Fibroblast of skin of right biceps (primary cell): ENCODE data around the gene LIAS.
"Not testable (repeated sequence)": the region's sequence is repeated elsewhere in the genome, so short reads cannot be mapped to it uniquely, and the experiment has no call there.

Experiments
- DNase-seq: peaks from one replicate; pipeline ENCODE4 v3.0.0-alpha.2; 2013

Gene LIAS

DNA sequence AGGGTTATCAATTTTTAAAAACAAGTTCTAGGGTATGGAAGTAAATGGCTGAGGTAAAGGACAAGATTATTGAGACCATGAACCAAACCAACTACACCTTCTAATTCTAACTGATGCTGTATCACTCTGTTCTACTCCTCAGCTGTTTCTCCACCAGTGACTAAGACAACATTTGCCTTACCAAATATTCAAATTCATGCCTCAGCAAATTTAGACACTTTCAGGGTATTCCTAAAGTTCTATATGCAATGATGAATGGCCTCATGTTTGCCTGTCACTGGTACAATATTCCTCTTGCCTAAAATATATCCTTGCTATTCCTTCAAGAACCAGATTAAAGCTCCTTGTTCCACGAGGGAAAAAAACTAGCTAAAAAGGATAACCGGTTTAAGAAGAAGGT, 5.1 kb upstream of the LIAS start:
- no peak for DNase-seq

DNA sequence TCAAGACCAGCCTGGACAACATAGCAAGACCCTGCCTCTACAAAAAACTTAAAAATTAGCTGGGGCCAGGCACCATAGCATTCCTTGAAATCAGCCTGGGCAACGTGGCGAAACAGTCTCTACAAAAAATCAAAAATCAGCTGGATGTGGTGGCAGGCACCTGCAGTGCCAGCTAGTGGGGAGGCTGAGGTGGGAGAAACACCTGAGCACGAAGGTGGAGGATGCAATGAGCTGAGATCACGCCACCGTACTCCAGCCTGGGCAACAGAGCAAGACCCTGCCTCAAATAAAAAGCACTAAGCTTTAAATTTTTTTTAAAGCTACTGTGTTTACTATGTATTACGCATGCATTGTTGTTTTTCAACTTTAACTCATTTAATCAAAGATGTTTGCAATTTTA, 3.4 kb upstream of the LIAS start:
- DNase-seq, result no peak

DNA sequence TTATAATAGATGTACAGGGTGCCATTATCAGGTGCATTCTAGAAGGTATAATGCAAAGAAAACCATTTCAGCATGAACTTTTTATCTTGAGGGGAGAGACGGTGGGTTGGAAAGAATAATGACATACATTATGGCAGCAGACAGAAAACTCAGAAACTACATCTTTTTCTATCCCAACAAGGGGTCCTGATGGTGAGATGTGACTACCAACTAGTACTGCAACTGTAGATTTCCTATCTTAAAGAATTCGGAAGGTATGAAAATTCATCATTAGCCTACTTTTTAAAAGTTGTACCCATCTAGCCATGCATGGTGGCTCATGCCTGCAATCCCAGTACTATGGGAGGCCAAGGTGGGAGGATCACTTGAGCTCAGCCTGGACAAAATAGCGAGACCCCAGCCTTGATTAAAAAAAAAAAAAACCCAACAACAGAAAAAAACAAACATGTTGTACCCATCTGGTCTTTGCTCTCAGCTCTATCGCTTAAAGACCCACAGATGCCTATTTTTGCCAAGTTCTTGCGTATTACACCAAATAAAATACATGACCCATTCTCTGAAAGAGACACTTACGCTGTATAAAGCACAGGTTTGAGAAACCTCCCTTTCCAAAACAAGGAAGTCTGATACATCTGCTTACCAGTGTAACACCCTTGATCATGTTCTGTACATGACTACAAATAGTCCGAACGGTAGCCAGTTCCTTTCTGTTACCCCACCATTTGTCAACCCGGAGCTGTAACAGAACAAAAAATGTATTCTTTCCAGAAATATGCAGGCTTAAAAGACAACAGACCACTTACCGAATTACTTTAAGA, 1.7 kb upstream of the LIAS start:
- DNase-seq, result no peak

DNA sequence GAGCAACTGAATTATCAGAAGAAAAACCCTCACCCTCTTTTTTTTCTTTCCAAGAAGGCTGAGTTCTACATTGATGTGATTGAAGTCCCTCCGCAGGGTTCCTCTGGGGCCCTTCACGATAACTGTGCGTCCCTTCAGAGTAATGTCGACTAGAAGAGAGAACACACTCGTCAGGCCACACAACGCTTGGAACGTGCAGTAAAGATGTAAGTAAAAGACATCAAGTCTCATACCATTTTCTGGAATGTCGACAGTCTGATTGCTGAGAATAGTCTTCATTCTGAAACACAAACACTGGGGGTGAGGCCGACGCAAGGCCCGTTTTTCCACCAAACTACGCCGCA, 723 bp upstream of the LIAS start:
- DNase-seq, result not testable (repeated sequence)

DNA sequence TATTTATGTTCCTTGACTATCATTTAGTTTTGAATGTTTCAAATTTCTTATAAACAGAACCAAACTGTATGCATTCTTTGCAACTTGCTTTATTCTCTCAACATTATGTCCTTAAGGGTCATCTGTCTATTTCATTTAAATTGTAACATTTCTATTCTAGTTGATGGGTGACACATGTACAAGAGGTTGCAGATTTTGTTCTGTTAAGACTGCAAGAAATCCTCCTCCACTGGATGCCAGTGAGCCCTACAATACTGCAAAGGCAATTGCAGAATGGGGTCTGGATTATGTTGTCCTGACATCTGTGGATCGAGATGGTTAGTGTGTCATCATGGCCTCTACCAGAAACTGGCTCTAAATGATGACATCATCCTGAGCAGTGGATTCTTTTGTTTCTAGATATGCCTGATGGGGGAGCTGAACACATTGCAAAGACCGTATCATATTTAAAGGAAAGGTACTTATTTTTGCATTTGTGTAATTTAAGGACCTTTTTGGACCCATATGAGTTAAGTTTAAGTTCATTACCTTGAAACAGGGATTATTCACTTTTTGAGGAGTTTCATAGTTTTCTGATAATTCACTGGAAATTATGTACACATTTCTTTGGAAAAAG, 6.1 kb downstream of the LIAS start:
- peak; percentile 85 for DNase-seq

DNA sequence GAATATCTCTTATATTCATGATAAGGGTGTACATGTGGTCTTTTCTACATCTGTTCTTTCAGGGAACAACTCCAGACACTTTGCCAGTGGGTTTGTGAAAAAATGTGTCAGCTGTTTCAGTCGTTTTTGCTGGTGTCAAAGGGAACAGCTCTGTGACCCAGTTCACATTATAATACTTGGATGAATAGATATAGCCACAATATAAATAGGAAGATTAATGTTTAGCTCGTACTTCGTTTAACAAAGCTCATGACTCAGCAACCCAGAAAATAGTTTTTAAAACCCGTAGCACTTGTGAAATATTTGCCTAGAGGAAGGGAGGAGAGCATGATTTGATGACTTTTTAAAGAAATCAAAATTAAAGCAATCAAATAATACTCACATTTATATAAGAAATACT, 7.9 kb downstream of the LIAS start:
- no peak for DNase-seq

DNA sequence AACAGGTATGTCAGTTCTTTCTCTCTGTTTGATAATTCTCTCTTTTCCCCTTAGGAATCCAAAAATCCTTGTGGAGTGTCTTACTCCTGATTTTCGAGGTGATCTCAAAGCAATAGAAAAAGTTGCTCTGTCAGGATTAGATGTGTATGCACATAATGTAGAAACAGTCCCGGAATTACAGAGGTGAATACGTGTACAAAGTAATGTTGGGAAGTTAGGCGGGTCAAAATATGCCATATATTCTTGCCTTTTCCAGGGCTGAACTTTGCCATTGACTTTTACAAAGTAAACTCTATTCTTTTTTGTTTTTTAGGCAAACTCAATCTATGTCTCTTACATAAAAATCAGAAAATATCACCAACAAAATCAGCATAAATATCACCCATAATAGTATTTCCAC, 8.6 kb downstream of the LIAS start:
- DNase-seq, result no peak

DNA sequence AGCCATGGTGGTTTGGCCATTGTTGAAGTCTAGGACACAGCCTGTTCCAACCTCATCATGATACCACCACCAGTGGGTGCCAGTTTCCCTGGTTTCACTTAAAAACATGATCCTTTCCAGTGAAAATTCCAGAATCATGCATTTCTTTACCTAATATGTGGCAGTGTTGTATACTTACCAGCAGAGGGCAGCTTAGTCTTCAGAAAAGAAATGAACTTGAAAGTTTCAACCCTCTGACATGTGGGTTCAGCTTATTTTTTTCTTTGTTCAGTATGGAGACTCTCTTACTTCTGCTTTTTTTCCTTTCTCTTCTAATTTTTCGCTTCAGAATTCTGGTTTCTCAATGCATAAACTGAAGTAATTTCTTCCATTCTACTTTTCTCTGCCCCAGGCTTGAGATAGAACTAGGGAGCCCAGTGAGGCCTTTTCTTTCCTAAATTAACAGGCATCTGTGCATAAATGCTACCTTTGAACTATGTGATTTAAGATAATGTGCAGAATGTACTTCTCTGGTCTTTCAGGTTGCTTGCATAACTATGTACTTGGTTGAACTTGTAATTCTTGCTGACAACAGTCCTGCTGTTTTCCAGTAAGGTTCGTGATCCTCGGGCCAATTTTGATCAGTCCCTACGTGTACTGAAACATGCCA, 10.7 kb downstream of the LIAS start:
- DNase-seq, result peak; percentile 86

DNA sequence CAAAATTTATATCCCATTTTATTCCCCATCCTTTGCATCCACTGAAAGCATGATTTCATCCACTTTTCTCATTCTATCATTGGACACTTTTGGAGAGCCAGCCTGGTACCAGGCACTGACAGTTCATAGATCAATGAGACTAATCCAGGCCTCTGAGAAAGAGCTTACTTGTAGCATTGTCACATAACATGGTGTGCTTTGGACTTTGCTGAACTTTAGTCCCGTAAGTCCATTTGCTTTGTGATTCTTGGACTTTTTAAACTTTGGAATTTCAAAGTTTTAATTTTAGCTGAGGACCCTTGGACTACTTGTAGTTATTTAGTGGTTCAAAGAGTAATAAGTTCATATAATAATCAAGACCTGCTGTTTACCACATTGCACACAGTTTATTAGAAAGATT, 11.5 kb downstream of the LIAS start:
- DNase-seq, result no peak

DNA sequence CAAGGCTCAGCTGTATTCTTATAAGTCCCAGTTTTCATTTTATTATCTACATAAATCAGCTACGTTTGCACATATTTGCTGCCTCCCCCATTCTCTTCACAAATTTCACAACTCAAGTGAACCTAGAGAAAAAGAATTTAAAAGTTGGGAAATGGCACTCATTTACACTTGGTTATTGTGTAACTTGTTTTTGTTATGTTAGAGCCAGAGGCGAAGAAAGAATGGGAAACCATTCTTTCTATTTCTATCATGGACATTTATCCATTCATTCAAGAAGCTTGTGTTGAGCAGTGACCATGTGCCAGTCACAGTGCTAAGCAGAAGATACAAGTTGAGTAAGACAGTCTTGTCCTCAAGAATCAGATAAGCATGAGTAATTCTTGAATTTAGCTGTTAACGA, 13.5 kb downstream of the LIAS start:
- no peak for DNase-seq

DNA sequence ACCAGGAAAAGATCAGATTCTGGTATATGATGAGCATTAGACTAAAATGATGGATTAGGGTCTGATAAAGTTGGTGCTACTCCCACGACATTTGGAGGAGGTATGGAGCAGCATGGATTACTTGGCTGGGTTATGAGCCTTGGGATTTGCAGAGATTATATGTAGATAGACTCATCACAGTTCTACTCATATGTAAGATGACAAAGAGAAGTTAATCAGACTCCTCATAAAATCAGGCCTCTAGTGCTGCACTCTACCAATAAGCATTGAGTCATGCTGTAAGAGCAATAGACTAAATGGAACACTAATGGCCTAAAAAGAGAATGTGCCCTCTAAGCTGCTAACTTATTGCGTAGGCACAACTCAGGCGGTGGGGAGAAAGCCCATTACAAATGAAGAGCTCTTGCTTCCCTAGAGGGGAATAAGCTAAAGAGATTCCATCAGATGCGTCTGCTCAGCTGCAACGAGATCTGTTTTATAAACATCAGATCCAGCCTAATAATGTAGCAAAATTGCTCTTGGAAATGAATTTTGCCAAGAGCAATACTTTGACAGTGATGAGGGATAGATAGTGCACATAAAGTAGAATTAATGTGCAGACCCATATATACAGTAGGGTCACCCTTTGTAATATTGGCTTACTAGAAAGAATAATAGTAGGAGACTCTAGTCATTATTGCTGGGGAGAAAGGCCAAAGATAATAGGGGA, 17.5 kb downstream of the LIAS start:
- no peak for DNase-seq

DNA sequence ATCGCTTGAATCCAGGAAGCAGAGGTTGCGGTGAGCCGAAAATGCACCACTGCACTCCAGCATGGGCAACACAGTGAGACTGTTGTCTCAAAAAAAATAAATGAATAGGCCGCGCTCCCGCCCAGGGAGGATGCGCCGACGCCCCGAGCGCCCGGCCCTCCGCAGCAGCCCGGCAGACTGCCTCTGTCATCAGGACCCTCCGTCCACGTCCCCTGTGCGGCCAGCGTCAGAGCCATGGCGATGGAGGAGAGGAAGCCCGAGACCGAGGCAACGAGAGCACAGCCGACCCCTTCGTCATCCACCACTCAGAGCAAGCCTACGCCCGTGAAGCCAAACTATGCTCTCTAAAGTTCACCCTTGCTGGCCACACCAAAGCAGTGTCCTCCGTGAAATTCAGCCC, 21.4 kb downstream of the LIAS start:
- no peak for DNase-seq

DNA sequence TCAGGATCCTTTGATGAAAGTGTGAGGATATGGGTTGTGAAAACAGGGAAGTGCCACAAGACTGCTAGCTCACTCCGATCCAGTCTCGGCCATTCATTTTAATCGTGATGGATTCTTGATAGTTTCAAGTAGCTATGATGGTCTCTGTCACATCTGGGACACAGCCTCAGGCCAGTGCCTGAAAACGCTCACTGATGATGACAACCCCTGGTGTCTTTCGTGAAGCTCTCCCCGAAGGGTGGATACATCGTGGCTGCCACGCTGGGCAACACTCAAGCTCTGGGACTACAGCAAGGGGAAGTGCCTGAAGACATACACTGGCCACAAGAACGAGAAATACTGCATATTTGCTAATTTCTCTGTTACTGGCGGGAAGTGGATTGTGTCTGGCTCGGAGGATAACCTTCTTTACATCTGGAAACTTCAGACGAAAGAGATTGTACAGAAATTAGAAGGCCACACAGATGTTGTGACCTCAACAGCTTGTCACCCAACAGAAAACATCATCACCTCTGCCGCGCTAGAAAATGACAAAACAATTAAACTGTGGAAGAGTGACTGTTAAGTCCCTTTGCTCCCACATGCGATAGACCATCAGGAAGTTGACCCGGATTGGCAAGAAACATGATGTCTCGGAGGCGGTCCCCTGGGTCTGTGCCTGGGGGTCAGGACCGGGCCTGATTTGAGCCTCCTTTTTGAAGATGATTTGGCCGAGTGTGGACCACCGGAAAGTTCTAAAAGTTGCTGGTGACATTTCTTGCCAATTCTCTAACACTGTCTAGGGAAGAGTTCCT, 22.2 kb downstream of the LIAS start:
- DNase-seq, result no peak

DNA sequence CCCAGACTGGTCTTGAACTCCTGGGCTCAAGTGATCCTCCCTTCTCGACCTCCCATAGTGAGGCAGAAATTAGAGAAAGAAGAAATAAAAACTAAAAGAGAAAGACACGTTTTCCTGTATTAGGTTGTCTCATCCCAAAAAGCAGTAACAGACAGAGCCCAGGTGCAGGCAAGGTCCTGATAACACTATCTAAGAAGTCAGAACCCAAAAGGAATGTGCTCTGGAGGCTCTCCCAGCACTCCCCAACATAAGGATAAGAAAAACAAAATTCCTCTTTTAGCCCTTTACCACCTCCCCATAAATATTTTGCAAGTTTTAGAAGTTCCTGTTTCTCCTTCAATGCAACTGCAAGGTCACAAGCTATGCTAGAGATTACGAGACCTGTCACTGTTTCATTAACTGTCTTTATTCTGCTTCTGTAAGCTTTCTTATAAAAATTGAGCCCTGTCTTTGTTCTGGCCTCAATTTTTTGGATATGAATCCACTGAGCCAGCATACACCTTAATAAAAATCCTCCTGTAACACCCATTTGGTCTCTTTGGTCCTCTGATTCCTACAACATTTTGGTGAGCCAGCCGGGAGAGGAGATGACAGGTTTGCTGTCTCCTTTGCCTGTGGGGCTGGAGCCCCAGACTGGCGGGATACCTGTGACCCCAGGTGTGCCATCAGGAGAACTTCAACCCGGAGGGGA, 25.9 kb downstream of the LIAS start:
- DNase-seq, result no peak

DNA sequence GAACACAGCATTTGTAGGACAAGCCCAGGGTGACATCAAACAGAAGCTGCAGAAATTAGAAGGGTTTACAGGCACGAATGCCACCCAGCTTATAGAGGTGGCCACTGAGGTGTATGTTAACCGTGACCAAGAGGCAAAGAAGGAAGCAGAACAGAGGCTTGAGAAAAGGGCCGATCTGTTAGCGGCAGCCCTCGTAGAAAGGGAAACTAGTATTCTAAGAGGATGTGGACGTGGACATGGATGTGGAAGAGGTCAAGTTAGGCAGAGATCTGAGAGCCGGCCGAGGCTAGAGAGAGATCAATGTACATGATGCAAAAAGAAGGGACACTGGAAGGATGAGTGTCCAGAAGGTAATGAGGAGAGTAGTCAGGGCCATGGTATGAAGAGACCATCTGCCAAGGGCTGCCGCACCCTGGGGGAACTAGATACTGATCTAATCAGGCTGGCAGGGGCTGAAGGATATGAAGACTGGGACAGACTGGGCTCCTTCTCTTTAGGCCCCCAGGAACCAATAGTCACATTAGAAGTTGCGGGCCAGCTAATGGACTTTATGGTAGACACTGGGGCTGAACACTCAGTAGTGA, 27.5 kb downstream of the LIAS start:
- no peak for DNase-seq

DNA sequence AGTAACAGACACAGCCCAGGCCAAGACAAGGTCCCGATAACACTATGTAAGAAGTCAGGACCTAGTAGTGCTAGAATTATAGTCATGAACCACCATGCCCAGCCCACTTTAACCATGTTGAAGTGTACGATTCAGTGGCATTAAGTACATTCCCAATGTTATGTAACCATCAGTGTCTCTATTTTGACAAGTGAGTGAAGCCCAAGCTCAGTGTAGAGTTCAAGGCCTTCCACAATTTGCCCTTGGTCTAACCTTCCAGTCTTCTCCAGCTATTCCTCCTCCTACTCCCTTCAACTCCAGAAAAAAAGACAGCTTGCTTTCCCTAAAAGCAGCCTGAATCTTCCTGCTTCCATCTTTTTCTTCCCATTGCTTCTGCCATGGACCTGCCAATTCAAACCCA, 31.5 kb downstream of the LIAS start:
- DNase-seq, result no peak

DNA sequence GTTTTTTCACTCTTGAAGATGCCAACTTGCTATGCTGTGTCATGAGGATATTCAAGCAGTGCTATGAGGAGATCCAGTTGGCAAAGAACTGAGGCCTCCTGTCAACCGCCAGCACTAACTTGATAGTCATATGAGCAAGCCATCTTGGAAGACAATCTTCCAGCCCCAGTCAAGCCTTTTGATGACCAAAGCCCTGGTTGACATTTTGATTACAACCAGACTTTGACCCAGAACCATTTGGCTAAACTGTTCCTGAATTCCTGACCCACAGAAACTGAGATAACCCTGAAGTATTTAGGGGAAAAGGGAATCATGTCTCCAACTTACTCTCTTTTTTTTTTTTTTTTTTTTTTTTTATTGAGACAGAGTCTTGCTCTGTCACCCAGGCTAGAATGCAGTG, 35.5 kb downstream of the LIAS start:
- DNase-seq, result no peak

DNA sequence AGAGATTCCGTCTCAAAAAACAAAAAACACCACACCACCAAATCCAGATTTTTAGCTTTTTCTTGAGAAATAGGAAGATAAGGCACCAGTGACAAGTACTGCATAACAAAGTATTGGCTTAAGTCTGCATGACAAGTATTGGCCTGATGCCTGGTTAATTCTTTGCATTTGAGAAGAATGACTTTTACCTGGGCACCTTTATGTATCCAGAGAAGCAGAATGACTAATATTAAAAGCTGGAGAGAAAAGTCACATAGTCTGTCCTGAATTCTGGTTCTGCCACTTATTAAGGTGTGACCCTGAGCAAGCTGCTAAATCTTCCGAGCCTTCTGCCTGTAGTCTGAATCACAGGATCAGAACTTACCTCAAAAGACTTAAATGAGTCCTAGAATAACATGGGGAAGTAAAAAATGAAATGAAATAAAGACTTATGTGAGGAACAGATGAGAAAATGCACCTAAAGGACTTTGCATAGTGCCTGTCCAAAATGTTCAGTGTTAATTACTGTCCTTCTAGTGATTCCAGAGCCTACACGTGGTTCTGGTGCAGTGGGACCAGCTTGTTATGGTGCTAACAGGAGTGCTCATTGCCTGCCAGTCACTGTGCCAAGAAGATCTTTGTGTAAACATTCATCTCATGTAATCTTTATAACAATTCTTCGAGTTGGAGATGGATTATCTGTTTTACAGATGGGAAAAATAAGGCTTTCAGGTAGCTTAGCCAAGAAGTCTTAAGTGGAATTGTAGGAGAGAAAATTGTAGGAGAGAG, 36.8 kb downstream of the LIAS start:
- DNase-seq, result no peak

DNA sequence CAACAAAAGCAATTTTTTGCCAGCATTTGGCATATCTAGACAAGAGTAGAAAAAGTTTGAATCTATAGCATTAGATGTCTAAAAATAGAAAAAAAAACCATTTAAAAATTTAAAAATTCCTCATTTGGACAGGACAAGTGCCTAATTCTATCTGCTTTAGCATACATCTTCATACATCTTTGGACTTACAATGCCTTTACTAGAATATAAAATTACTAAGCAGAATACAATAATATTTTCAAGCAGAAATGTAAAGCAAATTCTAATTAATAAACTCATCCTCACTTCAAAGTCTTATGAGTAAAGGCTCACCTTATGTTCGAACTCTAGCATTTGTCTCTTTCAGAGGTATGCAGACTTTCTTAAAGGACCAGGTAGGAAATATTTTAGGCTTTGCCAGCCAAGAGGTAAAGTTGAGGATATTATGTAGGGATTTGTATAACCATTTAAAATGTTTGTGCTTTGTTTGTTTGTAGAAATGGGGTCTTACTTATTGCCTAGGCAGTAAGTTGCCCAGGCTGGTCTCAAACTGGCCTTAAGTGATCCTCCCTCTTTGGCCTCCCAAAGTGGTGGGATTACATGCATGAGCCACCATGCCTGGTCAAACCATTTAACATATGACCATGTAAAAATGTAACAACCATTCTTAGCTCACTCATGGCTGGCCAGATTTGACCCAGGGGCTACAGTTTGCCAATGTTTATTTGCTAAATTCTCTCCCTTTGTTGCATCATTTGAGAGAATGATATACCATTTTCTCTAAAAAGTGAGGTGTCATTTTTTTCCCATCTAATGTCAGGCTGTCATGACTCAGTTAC, 39.3 kb downstream of the LIAS start:
- DNase-seq, result no peak

DNA sequence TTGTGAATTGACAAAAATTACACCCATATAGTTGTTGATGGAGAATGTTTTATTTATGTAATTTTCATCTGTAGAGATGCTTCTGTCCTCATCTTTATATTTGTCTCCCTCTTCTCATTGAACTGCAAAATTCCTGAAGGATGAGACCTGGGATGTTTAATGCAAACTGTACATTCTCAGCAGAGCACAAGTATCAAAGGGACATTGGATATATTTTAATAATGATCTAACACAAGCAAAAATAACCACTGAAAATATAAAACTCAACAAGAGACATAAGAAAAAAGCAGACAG, 39.8 kb downstream of the LIAS start:
- DNase-seq, result no peak
